A549 (cell line): Measurements from ENCODE around the gene MAPKAP1. TPM values are rescaled to one million over a fixed set of nuclear protein-coding genes. Genes with fewer than 3 reads are reported as not detected.
A peak's percentile ranks its signal among the peaks of the same experiment; 100 is the strongest.

Experiments used
- ATAC-seq, 2 experiments: fragments of 200-7000 bp in 1 of 2; fragments of >200 bp in 1 of 2; cut with Nextera tagmentation in 1 of 2; cut with Tn5 transposase in 1 of 2; 3 replicates each; pipeline versions ENCODE4 v1.8.0 to v1.9.1; 2018 to 2020; ENCODE audit warnings: mild to moderate bottlenecking in 1 of 2, moderate library complexity in 1 of 2
- CTCF ChIA-PET: fragments of 300-600 bp; sonication (Branson Sonifier 250); formaldehyde crosslinking; extraction: SDS; loops from one replicate; lab custom pipeline; 2021; ENCODE audit warnings: antibody characterized with exemption, inconsistent platforms; lab: Yijun Ruan, JAX
- POLR2A ChIA-PET: fragments of 350-600 bp; formaldehyde crosslinking; extraction: SDS; loops from one replicate; lab custom pipeline; 2021; ENCODE audit warnings: antibody characterized with exemption, inconsistent platforms; lab: Yijun Ruan, JAX
- DNase-seq, 2 experiments: peaks; one replicate each; pipeline versions ENCODE4 v3.0.0 to v3.0.0-alpha.2; 2011 to 2016; ENCODE audit warnings: low read depth in 1 of 2, low spot score in 1 of 2
- FAIRE-seq: peaks from 2 replicates; lab custom pipeline; 2011; peaks lifted over from hg19 to GRCh38; lab: Jason Lieb, UNC
- H3K27ac ChIP-seq, 2 experiments: fragments of >200 bp; sonication (Bioruptor Twin); formaldehyde crosslinking; 3 replicates each; pipeline ENCODE4 v1.5.1; 2016 to 2017
- H3K4me1 ChIP-seq: fragments of >200 bp; sonication (Bioruptor Twin); formaldehyde crosslinking; 3 replicates; pipeline ENCODE4 v1.6.1; 2016
- H3K4me2 ChIP-seq: fragments of >200 bp; sonication (Bioruptor Twin); formaldehyde crosslinking; 3 replicates; pipeline ENCODE4 v1.6.1; 2016
- H3K4me3 ChIP-seq: fragments of >200 bp; sonication (Bioruptor Twin); formaldehyde crosslinking; 3 replicates; pipeline ENCODE4 v1.5.1; 2016
- H3K9me3 ChIP-seq: fragments of >200 bp; sonication (Bioruptor Twin); formaldehyde crosslinking; 3 replicates; pipeline ENCODE4 v1.6.1; 2016
- BCL3 ChIP-seq: fragments of >200 bp; sonication (Bioruptor Twin); formaldehyde crosslinking; IDR thresholded peaks from 3 replicates; pipeline ENCODE4 v1.6.1; 2016
- CTCF ChIP-seq: fragments of >200 bp; sonication (Bioruptor Twin); formaldehyde crosslinking; IDR thresholded peaks from 3 replicates; pipeline ENCODE4 v1.5.1; 2016
- E2F6 ChIP-seq: IDR thresholded peaks from 2 replicates; pipeline ENCODE4 v1.6.1; 2012; ENCODE audit warnings: low read depth, borderline replicate concordance
- EHMT2 ChIP-seq: fragments of 200-600 bp; sonication (generic); IDR thresholded peaks from 2 replicates; pipeline ENCODE4 v1.6.1; 2016; ENCODE audit warnings: antibody characterized with exemption, low read depth, mild to moderate bottlenecking, moderate library complexity
- ELK1 ChIP-seq: fragments of 150-350 bp; IDR thresholded peaks from 2 replicates; pipeline ENCODE4 v1.6.1; 2014; ENCODE audit warnings: low read depth, mild to moderate bottlenecking, low read length
- ESRRA ChIP-seq: fragments of 150-350 bp; IDR thresholded peaks from 2 replicates; pipeline ENCODE4 v1.6.1; 2014; ENCODE audit warnings: mild to moderate bottlenecking, low read length, borderline replicate concordance
- FOSB ChIP-seq: fragments of 250-450 bp; sonication (Bioruptor Pico); IDR thresholded peaks from 2 replicates; pipeline ENCODE4 v1.5.0; 2020; ENCODE audit warnings: mild to moderate bottlenecking, moderate library complexity
- GATA3 ChIP-seq: IDR thresholded peaks from 2 replicates; pipeline ENCODE4 v1.6.1; 2012; ENCODE audit warnings: borderline replicate concordance
- HDAC2 ChIP-seq: fragments of 200-600 bp; sonication (generic); IDR thresholded peaks from 2 replicates; pipeline ENCODE4 v1.6.1; 2016
- HES2 ChIP-seq: fragments of >200 bp; sonication (Bioruptor Twin); formaldehyde crosslinking; IDR thresholded peaks from 2 replicates; pipeline ENCODE4 v1.6.1; 2016
- HOXB5 ChIP-seq: fragments of 250-450 bp; sonication (Bioruptor Pico); IDR thresholded peaks from 2 replicates; pipeline ENCODE4 v1.5.0; 2020; ENCODE audit warnings: mild to moderate bottlenecking, moderate library complexity
- MAZ ChIP-seq: fragments of 150-350 bp; IDR thresholded peaks from 2 replicates; pipeline ENCODE4 v1.6.1; 2014; ENCODE audit warnings: antibody characterized with exemption, low read depth, low read length, borderline replicate concordance
- NPAS2 ChIP-seq: fragments of 250-450 bp; sonication (Bioruptor Pico); IDR thresholded peaks from 2 replicates; pipeline ENCODE4 v1.8.0; 2022; ENCODE audit warnings: mild to moderate bottlenecking, moderate library complexity, borderline replicate concordance
- PBX3 ChIP-seq: IDR thresholded peaks from 2 replicates; pipeline ENCODE4 v1.6.1; 2012
- PHF8 ChIP-seq: fragments of 200-600 bp; sonication (generic); IDR thresholded peaks from 2 replicates; pipeline ENCODE4 v1.6.1; 2016; ENCODE audit warnings: low read depth, mild to moderate bottlenecking, antibody characterized with exemption, moderate library complexity, borderline replicate concordance
- RAD21 ChIP-seq, 2 experiments: fragments of >200 bp in 1 of 2; sonication (Bioruptor Twin) in 1 of 2; formaldehyde crosslinking in 1 of 2; IDR thresholded peaks in 1 of 2; conservative IDR thresholded peaks in 1 of 2; 2 replicates in 1 of 2; 3 replicates in 1 of 2; pipeline ENCODE4 v1.6.1; 2012 to 2018; ENCODE audit warnings: inconsistent platforms in 1 of 2
- REST ChIP-seq: fragments of 200-600 bp; sonication (generic); IDR thresholded peaks from 2 replicates; pipeline ENCODE4 v1.6.1; 2016; ENCODE audit warnings: antibody characterized with exemption, mild to moderate bottlenecking, moderate library complexity
- RNF2 ChIP-seq: fragments of 200-600 bp; sonication (generic); IDR thresholded peaks from 2 replicates; pipeline ENCODE4 v1.6.1; 2016; ENCODE audit warnings: low read depth, mild to moderate bottlenecking, antibody characterized with exemption, moderate library complexity, borderline replicate concordance
- SMC3 ChIP-seq: fragments of >200 bp; sonication (Bioruptor Twin); formaldehyde crosslinking; IDR thresholded peaks from 3 replicates; pipeline ENCODE4 v1.6.1; 2018; ENCODE audit warnings: inconsistent platforms
- TP53 ChIP-seq: fragments of 250-450 bp; sonication (Bioruptor Pico); IDR thresholded peaks from 2 replicates; pipeline ENCODE4 v1.5.0; 2021; ENCODE audit warnings: mild to moderate bottlenecking, moderate library complexity
- USF2 ChIP-seq: fragments of 450-650 bp; IDR thresholded peaks from 2 replicates; pipeline ENCODE4 v1.6.1; 2014; ENCODE audit warnings: antibody characterized with exemption
- WGBS: methylation state at CpG from one replicate; pipeline ENCODE4 v1.1.6; 2017; ENCODE audit errors: missing lambda C conversion rate; 5-methylcytosine and 5-hydroxymethylcytosine counted together
- polyA plus RNA-seq, 4 experiments: library from polyadenylated mRNA; depleted of rRNA in 3 of 4; stranded (reverse); fragments of >200 nt; fragmentation: RNase III in 1 of 4; extraction: RNeasy Plus Mini Kit Qiagen cat#74134 plus additional on column Dnase treatment in 1 of 4; gene quantifications; 2 replicates in 3 of 4; 3 replicates in 1 of 4; pipeline ENCODE4 v1.2.3, GENCODE V29; 2011 to 2017

MAPKAP1 gene
- polyA plus RNA-seq, 2 of the 4 experiments (the other 2 are of a cell fraction) = 49.9 to 119 TPM

GRCh38 chr9:125428060-125428901 lies 278.7 kb downstream of the MAPKAP1 start (continued):
- no peak for TF ChIP-seq HDAC2
- no peak for TF ChIP-seq MAZ
- no peak for TF ChIP-seq E2F6
- no peak for TF ChIP-seq HOXB5
- TF ChIP-seq SMC3 = peak; percentile 51
- TF ChIP-seq NPAS2 (CRISPR knock-in tag) = no peak
- TF ChIP-seq USF2 = no peak
- TF ChIP-seq TP53 = no peak
- no peak for TF ChIP-seq BCL3

GRCh38 chr9:125427556-125427955 lies 279.5 kb downstream of the MAPKAP1 start:
- no peak for TF ChIP-seq HES2
- TF ChIP-seq ESRRA = no peak
- TF ChIP-seq PHF8 = no peak
- TF ChIP-seq ELK1 = no peak
- no peak for TF ChIP-seq RNF2
- no peak for TF ChIP-seq EHMT2
- TF ChIP-seq, all 56 proteins: peak for 0
- H3K9me3 ChIP-seq = no peaks in the 10 kb centered on the region
- no peaks in the 10 kb centered on the region for H3K4me1 ChIP-seq
- H3K4me2 ChIP-seq = no peak overlapping the region
- FAIRE-seq (no peak), DNase-seq (no peak), ATAC-seq (peak in 1 of 2 experiments; percentile 52; a peak in 3 of 6 replicates)
- ChIA-PET CTCF (interaction anchor here (0.7 to 2.1 kb wide), 14 partner anchors 8 to 971 kb away, joined by 3 to 7 read pairs (median 4); no protein-coding TSS in a partner anchor), POLR2A (no interaction called here)
- 69% methylated on average over 17 of the region's 18 CpGs for WGBS
- no peak overlapping the region for H3K4me3 ChIP-seq
- no peak overlapping the region for H3K27ac ChIP-seq

- ATAC-seq = no peak
- TF ChIP-seq GATA3 (no peak), RAD21 (conservative IDR thresholded peaks at IDR 0.05 in 1 of 2, IDR thresholded peaks at IDR 0.05 in 1 of 2) (no peak), PHF8 (no peak), RNF2 (no peak), PBX3 (no peak), REST (no peak), CTCF (no peak), FOSB (CRISPR knock-in tag) (no peak)
- Histone ChIP-seq H3K9me3 (no peaks in the 10 kb centered on the region), H3K4me2 (no peak overlapping the region), H3K4me3 (no peak overlapping the region), H3K27ac (no peak overlapping the region), H3K4me1 (no peaks in the 10 kb centered on the region)
- CTCF ChIA-PET = interaction anchor here (0.7 to 2.1 kb wide), 11 partner anchors 8 to 1073 kb away, joined by 3 to 7 read pairs (median 4); no protein-coding TSS in a partner anchor
- no peak for FAIRE-seq
- 96% methylated on average over 11 of the region's 17 CpGs for WGBS
- no peak for DNase-seq
- POLR2A ChIA-PET = interaction anchor here (0.6 kb wide), 1 partner anchor 32 kb away, joined by 3 read pairs; no protein-coding TSS in a partner anchor
Measured at GRCh38 chr9:125426926-125427325, 280.1 kb downstream of the MAPKAP1 start.
